Iris pigment epithelial cell (primary cell): ENCODE data around the gene CLN6.

Experiments
- DNase-seq: peaks from one replicate; pipeline ENCODE4 v3.0.0-alpha.2; 2011; ENCODE audit warnings: low read depth

Gene CLN6

DNA sequence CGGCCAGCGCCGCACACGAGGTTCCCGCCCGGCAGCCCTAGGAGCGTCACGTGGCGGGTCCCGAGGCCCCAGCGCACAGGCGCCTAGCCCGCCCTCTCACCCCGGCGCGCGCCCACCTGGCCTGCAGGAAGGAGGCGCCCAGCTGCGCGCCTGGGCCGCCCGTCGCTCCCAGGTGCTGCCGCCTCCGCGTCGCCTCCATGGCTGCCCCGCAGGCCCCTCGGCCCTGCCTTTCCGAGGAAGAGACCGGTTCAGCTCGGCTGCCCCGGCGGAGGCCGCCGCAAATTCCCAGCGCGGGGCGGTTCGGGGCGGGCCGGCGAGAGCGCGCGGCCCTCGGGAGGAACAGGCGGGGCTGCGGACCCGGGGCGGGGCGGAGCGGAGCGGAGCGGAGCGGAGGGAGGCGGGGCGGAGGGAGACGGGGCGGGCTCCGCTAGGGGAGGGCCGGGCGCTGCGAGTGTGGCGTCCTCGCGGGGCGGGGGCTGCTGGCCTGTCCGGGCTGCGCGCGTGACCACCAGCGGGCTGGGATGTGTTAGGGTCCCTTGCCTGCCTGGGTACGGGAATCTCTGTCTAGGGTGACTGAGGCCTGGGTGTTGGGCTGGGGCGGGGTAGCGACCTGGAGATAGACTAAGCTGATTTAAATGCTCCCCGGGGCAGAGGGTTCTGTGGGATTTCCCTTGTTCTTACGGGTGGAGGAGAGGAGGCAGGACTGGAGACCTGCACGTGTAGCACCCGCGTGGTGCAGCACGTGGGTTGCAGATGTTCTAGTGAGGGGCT, at the start of gene CLN6:
Gene CLN6, minus strand, starts transcription at position 343 of the 771 bp plus-strand sequence. Its CDS starts 144 bp downstream, at position 199.
- DNase-seq: peak; percentile 83

DNA sequence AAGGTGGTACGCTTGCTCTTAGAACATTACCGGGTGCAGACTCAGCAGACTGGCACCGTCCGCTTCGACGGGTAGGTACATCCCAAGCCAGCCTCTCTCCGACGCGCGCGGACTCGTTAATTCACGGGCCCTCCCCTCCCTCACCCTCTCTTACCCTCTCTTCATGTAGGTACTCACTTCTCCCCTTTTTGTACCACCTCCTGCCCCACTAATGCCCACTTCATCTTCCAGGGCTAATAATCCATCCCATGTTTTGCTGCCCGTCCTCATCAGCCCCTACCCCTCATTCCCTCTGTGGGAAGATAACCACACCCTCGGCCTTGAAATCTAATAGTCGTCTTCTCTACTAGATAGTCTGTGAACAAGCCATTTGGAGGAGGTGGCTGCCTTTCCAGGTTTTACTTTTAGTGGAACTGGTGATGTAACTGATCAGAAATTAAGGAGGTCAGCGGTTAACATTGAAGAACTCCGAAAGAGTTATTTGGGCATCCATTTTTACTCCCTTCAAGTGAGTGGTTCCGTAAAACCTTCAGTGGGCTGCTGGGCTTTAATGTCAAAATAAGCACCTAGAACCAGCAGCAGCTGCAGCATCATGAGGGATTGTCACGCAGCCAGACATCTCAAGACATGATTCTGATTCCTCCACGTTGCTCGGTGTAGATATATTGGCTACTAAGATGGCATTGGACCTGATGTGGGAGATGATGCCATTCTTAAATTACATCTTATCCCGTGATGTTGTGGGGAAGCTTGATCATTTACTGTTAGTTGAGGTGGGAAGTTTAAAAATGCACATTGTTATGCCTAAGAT, 49.3 kb upstream of the CLN6 start:
- DNase-seq: peak; percentile 40

DNA sequence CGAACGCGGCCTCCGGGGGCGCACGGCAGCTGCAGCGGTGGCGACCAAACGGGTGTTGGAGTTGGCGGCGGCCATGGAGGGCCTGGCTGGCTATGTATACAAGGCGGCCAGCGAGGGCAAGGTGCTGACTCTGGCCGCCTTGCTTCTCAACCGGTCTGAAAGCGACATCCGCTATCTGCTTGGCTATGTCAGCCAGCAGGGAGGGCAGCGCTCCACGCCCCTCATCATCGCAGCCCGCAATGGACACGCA, 48.7 kb upstream of the CLN6 start:
- DNase-seq: no peak

DNA sequence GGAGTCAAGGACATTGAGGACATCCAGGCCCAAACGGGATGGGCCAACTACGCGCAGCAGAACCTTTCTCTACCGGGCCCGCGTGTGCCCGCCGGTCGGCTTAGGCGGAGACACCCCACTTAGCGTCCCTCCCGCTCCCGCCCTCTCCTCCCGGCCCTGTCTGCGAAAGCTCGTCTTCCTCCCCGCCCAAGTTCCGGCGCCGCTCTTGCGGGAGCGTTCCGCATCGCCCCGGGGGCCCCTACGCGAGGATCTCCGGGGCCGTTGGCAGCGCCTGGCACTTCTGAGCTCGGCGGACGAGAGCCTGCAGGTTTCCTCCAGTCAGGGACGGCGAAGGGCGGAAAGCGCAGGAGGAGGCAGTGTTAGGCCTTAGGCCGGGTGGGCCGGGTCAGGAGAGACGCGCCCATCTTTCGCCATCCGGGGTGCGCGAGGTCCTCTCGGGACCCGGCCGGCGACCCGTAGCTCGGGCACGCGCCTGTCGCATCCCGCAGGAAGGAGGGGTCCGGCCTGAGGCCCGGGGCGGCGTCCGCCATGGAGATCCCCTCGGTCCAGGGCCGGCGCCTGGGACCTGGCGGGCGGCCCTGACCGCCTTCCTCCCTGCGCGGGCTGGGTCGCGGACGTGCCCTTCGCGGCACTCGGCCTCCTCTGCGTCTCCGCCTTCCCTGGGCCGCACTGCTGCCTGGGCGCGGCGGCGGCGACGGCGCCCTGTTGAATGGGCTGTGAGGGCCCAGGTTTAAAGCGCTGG, 48.2 kb upstream of the CLN6 start, which contains the start of gene FEM1B:
Gene FEM1B, plus strand, starts transcription at position 143 of the 742 bp plus-strand sequence. CDS start 673 bp downstream, outside the sequence.
- DNase-seq: peak; percentile 95

DNA sequence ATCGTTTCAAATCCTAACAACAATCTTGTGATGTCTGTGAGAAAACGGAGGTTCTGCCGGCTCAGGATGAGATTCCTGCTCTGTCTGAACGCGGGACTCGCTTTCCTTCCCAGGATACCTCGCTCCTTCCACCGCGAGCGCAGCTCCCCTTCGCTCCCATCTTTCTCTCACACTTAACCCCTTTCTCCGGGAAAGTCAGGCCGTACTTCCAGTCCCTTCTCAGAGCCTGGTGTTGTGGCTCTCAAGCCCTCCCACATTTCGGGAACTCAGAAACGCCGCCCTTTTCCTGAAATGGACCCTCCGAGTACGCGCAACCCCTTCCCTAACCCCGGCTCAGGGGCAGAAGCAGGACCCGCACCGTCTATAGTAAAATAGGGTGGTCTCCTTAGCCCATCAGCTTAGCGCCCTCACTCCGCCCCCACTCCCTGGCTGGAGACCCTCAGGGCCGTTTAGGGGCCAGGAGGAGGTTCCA, 47.6 kb upstream of the CLN6 start:
- DNase-seq: peak; percentile 64

DNA sequence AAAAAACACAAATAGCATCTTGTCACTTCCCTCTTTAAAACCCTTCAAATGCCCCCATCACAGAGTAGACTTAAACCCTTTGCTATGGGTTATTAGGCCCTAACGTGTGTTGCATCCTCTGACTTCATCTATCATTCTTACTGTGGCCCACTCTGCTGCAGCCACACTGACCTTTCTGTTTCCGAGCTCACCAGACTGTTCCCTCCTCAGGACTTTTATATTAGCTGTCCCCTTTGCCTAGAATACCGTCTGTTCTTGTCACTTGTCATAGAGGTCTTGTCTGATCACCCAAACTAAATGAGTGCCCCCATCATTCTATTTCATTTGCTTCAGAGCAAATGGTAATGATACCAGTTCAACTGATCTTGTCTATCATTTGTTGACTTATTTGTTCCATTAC, 47.1 kb upstream of the CLN6 start:
- no peak for DNase-seq

DNA sequence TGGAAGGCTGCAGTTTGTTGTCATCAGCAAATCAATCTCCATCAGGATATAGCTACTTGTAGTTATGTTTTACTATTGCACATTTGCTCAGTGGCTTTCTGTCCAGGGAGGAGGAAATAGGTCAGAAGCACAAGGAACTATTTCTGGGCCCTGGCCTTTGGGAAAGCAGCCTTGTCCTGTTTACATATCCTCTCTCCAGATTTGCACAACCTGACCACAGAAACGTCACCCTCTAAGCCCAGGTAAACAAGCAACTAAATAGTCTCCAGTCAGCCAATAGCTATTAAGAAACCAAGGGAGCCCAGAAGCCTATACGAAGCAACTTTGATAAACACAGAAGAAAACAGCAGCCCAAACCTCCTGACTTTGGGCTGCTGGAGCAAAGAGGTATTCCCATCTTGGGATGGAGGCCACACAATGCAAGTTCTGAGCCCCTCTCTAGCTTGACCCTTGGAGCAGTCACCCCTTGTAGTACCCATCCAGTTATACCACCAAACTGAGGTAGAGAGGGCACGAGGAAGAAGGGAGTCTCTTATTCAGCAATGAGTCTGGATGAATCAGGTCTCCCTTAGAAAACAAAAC, 45.7 kb upstream of the CLN6 start:
- DNase-seq: peak; percentile 92

DNA sequence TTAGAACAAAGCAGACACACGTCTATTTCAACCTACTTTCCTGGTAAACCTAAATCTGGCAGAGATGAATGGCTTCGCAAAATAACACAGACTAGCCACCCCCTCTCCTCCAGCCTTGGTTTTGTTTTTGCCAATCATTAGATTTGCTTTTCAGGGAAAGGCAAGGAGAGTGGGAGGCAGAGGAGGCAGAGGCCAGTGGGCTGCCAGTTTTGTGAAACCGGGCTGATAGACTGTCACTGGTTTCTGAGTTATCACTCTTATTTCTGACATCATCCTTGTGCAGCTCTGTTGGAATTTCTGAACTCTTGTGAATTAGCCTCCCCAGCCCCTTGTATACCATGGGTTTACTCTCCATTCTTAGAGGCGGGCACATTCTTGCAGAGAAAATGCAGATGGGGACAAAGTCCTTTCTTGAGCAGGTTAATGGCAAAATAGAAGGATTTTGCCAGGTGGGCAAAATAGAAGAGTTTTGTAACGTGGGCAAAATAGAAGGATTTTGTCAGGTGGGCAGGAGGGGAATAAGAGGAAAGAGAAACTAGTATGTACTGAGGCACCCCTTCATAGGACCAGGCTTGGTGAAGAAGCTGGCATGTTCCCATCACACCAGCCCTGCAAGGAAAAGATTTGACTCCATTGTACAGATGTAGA, 44.8 kb upstream of the CLN6 start:
- DNase-seq: no peak

DNA sequence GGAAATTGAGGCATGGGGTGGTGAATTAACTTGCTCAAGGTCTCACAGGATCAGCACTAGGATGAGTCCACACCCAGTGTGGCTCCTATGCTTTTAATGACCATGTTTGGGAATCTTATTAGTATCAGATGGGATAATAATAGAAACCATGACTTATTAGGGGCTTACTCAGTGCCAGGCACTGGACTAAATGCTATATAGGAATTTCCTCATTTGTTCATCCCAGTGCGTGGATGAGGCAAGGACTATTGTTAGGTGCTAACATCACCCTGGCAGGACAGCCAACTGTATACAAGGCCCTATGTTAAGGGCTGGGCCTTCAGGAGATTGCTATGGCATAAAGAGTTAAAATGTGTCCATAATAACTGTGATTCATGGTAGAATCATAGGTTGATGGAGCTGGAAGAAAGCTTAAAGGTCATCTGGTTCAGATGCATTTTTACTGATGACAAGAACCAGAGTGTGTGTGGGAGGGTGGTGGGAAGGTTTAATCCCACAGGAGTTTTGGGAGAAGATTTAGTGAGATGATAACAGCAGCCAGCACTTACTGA, 43.3 kb upstream of the CLN6 start:
- DNase-seq: peak; percentile 55

DNA sequence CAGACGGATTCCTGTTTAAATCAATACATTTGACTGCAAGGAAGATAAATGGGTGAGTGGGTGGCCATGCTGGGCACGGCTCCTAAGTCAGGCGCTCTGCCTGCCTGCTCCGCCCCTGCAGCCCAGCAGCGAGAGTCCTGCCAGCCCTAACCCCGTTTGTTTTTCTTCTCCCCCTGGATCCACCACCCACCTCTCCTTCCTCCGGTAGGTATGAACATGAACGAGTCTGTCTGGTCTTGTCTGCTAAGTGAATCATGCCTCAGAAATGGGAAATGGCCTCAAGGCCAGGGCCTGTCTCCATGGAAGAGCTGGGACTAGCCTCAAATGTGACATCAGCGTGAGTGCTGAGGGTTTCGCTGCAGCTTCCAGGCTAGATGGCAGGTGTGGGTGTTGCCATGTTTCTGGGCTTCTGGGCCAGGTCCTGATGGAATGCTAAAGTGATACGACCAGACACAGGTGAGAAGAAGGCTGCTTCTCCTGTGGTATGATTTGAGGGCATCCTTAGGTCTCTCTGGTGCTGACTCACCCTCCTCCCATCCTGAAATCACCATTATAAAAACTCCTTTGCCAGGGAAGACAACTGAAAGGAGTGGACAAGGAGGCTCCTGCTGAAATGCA, 42.4 kb upstream of the CLN6 start:
- DNase-seq: peak; percentile 87

DNA sequence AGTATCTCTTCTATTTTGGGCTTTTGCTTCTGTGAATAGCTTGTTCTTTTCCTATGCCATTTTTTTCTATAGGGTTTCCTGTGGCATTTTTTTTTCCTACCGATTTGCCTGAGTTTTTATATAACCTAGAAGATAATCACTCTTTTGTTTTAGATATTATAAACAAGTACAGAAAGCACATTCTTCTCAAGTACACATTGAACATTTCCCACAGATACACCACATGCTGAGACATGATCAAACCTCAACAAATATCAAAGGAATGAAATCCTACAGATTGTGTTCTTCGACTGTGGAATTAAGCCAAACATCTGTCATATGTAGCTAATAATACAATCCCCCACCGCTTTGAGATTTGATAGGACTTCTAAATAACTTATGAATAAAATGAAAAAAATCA, 38.9 kb upstream of the CLN6 start:
- peak; percentile 65 for DNase-seq

DNA sequence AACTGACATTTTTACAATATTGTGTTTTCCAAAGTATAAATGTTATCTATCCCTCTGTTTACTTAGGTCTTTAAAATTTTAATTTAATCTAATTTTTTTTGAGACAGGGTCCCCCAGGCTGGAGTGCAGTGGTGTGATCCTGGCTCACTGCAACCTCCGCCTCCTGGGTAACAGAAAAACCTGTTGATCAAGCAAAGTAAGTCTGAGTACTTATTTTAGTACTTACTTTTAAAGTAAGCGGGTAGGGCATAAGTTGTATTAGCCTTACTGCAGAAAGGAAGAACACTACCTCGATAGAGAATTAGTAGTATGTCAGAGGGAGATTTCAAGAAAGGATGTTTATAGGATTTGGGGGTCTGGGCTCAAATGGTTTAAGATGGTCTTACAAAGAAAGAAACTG, 36.1 kb upstream of the CLN6 start:
- DNase-seq: no peak

DNA sequence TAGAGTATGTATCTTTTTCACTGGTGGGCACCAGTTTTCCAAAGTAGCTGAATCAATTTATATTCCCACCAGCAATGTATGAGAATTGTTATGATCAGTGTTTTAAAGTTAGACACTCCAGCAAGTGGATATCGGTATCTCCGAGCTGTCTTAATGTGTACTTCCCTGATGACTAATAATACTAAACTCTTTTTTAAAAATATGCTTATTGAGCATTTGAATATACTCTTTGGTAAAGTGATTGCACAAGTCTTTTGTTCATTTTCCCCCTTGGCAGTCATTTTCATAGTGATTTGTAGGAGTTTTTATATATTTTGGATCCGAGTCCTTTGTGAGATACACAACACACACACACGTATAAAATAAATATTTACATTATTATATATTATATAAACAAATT, 35.6 kb upstream of the CLN6 start:
- DNase-seq: no peak

DNA sequence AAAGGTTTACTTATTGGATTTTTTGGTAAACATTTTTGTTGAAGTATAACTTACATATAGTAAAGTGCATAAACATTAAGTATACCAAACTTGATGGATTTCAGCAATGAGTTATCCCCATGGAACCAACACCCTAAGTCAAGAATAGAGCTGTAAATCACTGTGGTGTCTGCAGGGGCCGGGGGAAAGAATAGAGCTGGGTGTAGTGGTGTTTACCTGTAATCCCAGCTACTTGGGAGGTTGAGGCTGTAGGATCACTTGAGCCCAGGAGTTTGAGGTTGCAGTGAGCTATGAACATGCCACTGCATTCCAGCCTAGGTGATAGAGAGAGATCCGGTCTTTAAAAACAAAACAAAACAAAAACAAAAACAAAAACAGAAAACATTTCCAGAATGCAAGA, 34.8 kb upstream of the CLN6 start:
- no peak for DNase-seq

DNA sequence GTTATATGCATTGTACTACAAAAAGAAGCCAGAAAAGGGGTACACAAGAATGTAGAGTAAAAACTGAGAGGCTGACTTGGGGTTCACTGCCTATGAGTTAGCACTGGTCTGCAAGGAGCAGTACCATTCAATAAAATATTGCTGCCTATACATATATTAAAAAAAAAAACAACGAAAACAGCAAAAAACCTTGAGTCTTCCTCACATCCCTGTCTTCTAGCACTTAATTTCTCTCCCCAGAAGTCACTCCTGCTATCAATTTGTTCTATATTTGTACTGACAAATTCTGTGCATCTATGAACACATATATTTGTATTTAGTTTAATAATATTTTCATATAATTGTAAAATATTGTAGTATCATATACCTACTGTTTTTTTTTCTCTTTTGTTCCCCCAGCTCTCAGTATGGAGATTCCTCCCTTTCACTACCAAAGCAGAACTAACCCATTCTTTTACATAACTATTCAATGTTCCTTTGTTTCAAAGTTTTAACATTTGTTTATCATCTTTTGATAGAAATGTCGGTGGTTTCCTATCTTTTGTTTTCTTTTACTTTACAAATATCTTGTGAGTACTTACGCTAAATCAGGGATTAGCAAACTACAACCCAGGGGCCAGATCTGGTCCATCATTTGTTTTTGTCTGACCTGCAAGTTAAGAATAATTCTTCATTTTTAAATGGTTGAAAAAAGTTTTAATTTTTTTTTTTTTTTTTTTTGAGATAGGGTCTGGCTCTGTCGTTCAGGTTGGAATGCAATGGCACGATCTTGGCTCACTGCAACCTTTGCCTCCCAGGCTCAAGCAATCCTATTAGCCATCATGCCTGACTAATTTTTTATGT, 33.2 kb upstream of the CLN6 start:
- DNase-seq: no peak

DNA sequence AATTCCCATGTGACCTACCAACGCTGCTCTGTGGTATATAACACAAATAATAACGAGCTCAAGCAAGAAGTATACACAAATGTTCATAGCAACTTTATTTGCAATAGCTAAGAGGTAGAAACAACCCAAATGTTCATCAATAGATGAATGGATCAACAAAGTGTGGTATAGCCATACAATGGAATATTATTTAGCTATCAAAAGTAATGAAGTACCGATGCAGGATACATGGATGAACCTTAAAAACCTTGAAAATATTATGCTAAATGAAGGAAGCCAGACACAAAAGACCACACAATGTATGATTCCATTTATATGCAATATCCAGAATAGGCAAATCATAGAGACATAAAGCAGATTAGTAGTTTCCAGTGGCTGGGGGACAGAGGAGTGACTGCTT, 32.5 kb upstream of the CLN6 start:
- no peak for DNase-seq

DNA sequence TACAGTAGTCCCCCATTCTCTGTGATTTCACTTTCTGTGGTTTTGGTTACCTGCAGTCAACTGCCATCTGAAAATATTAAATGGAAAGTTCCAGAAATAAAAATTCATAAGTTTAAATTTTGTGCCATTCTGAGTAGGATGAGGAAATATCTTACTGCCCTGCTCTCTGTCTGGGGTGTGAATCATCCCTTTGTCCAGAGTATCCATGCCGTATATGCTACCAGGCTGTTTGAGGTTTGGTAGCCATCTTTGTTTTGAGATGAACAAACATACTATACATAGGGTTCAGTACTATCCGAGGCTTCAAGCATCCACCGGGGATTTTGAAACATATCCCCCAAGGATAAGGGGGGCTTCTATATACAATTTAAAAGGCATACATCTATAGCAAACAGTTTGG, 31.7 kb upstream of the CLN6 start:
- DNase-seq: no peak

DNA sequence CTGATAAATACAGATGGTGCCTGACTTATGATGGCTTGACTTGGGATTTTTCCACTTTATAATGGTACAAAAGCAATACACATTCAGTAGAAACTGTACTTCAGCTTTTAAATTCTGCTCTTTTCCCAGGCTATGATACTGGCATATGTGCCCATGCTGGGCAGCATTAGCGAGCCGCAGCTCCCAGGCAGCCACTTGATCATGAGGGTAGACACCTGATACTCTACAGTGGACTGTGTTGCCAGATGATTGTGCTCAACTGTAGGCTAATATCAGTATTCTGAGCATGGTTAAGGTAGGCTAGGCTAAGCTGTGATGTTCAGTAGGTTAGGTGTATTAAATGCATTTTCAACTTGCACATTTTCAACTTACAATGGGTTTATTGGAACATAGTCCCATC, 30.4 kb upstream of the CLN6 start:
- no peak for DNase-seq

DNA sequence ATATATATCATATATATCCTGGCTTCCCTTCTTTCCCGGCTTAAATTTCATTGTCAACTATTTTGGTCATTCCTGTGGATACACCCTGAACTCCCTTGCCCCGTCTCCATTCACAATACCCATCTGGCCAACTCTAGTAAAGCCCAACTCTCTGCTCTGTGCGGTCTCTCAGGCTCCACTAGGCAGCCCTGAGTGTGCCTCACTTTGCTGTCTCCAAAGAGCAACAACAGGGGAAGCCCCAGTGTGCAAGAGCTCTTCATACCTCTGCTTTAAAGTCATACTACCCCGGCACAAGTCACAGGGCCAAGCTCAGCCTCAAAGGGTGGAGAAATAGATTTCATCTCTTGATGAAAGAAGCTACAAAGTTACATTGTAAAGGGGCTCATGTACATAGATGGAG, 29.2 kb upstream of the CLN6 start:
- no peak for DNase-seq
